Stimulated activated CD8-positive, alpha-beta memory T cell treated with anti-CD3 and anti-CD28 coated beads, Interleukin-12 subunit alpha, Interleukin-12 subunit beta, amount 100 ng/mL, for 4 hours (primary cell): Measurements from ENCODE around the gene EPHA1.

ENCODE experiments used
- DNase-seq: peaks from one replicate; pipeline ENCODE4 v3.0.0-alpha.2; 2020; ENCODE audit warnings: low read depth

EPHA1 gene

GRCh38 chr7:143347950-143348349, 60.7 kb downstream of the EPHA1 start:
- DNase-seq = no peak

GRCh38 chr7:143346018-143346417, 62.6 kb downstream of the EPHA1 start:
- DNase-seq = no peak

- peak; percentile 42 for DNase-seq
These were observed 63.2 kb downstream of the EPHA1 start for GRCh38 chr7:143345428-143345900.

- DNase-seq = no peak
These were observed 65.1 kb downstream of the EPHA1 start for GRCh38 chr7:143343596-143343995.

- DNase-seq = no peak
These were observed 66.8 kb downstream of the EPHA1 start for GRCh38 chr7:143341842-143342241.
